Sigmoid colon (tissue), 4 donors: ENCODE data around the gene MAPKAP1.

ENCODE experiments used
- EP300 ChIP-seq, 4 donors: sonication (generic); formaldehyde crosslinking; IDR thresholded peaks; one replicate each; pipeline ENCODE4 v1.6.1; 2017; ENCODE audit warnings: antibody characterized with exemption in 4 of 4
- POLR2AphosphoS5 ChIP-seq, 4 donors: sonication (generic); formaldehyde crosslinking; IDR thresholded peaks; one replicate each; pipeline ENCODE4 v1.6.1; 2017; ENCODE audit warnings: antibody characterized with exemption in 4 of 4
- TF ChIP-seq, protein P1 (sequence below), 4 experiments: fragments of 450-650 bp in 3 of 4; fragments of 200-600 bp in 1 of 4; IDR thresholded peaks; one replicate each; pipeline ENCODE4 v1.5.1; 2016 to 2019; ENCODE audit warnings: antibody characterized with exemption in 4 of 4, mild to moderate bottlenecking in 3 of 4, moderate library complexity in 2 of 4

DNA sequence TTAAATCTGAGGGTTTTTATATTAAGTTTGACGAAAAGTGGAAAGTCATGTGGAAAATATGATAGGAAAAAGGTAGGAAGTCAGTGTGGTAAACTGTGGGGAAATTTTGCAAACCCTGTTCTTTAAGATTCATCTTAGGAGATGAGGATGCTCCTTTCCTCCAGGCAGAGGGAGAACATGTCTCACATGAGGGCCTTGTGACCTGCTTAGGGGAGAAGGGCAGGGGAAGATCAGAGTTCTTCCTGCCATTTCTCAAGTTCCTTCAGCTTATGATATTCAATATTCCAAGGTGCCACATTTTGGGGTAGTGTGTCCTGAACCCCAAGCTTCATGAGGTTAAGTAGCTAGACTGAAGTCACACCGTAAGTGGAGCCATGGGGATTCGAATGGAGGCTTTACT lies 53.7 kb downstream of the MAPKAP1 start:
- TF ChIP-seq, protein P1, sequence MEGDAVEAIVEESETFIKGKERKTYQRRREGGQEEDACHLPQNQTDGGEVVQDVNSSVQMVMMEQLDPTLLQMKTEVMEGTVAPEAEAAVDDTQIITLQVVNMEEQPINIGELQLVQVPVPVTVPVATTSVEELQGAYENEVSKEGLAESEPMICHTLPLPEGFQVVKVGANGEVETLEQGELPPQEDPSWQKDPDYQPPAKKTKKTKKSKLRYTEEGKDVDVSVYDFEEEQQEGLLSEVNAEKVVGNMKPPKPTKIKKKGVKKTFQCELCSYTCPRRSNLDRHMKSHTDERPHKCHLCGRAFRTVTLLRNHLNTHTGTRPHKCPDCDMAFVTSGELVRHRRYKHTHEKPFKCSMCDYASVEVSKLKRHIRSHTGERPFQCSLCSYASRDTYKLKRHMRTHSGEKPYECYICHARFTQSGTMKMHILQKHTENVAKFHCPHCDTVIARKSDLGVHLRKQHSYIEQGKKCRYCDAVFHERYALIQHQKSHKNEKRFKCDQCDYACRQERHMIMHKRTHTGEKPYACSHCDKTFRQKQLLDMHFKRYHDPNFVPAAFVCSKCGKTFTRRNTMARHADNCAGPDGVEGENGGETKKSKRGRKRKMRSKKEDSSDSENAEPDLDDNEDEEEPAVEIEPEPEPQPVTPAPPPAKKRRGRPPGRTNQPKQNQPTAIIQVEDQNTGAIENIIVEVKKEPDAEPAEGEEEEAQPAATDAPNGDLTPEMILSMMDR (IDR thresholded peaks at IDR 0.05) = no peak
- TF ChIP-seq EP300 (IDR thresholded peaks at IDR 0.05) = no peak
- TF ChIP-seq POLR2AphosphoS5 (IDR thresholded peaks at IDR 0.05) = no peak
